Bronchial epithelial cell (primary cell): ENCODE data around the gene ATG16L1. TPM values are rescaled to one million over a fixed set of nuclear protein-coding genes. Genes with fewer than 3 reads are reported as not detected.

ENCODE experiments used
- DNase-seq: peaks from one replicate; pipeline ENCODE4 v3.0.0-alpha.2; 2010; ENCODE audit warnings: low read depth
- FAIRE-seq: peaks from 2 replicates; lab custom pipeline; 2011; peaks lifted over from hg19 to GRCh38; lab: Jason Lieb, UNC
- H3K27me3 ChIP-seq: 2 replicates; pipeline ENCODE4 v1.5.1; 2011; ENCODE audit warnings: low read length; ENCODE audit not compliant: control insufficient read depth, insufficient read depth
- H3K36me3 ChIP-seq: 2 replicates; pipeline ENCODE4 v1.5.1; 2011; ENCODE audit warnings: low read length; ENCODE audit not compliant: control insufficient read depth, insufficient read depth
- H3K4me3 ChIP-seq: 2 replicates; pipeline ENCODE4 v1.5.1; 2011; ENCODE audit warnings: mild to moderate bottlenecking, low read depth, low read length, control low read depth
- total RNA-seq: library from RNA; depleted of rRNA; stranded (reverse); fragments of >200 nt; gene quantifications from 2 replicates; pipeline ENCODE4 v1.2.1, GENCODE V29; 2014
- TF ChIP-seq, protein P1 (sequence below): IDR thresholded peaks from 2 replicates; pipeline ENCODE4 v1.5.1; 2011; ENCODE audit warnings: mild to moderate bottlenecking, moderate library complexity, low read length, control low read depth, inconsistent platforms; ENCODE audit not compliant: insufficient read depth, severe bottlenecking

The ATG16L1 gene
- total RNA-seq, 1 donor from 2014 or later, result 36.6 TPM

DNA sequence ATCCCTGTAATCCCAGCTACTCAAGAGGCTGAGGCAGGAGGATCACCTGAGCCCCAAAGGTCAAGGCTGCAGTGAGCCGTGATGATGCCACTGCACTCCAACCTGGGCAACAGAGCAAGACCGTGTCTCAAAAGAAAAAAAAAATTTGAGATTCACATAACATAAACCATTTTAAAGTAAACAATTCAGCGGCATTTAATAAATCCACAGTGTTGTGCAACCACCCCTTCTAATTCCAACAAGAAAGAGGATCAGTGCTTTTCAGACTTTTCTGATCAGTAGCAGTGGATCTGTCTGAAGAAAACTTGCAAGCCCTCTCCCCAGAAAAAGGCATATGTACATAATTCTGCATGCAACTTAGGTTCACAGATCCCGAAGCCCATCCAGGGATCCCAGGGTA, 48.9 kb downstream of the ATG16L1 start:
- TF ChIP-seq, protein P1, sequence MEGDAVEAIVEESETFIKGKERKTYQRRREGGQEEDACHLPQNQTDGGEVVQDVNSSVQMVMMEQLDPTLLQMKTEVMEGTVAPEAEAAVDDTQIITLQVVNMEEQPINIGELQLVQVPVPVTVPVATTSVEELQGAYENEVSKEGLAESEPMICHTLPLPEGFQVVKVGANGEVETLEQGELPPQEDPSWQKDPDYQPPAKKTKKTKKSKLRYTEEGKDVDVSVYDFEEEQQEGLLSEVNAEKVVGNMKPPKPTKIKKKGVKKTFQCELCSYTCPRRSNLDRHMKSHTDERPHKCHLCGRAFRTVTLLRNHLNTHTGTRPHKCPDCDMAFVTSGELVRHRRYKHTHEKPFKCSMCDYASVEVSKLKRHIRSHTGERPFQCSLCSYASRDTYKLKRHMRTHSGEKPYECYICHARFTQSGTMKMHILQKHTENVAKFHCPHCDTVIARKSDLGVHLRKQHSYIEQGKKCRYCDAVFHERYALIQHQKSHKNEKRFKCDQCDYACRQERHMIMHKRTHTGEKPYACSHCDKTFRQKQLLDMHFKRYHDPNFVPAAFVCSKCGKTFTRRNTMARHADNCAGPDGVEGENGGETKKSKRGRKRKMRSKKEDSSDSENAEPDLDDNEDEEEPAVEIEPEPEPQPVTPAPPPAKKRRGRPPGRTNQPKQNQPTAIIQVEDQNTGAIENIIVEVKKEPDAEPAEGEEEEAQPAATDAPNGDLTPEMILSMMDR, result no peak
- Histone ChIP-seq H3K27me3 (no peaks in the 10 kb centered on the region), H3K4me3 (no peak overlapping the region), H3K36me3 (no peaks in the 10 kb centered on the region)
- FAIRE-seq (no peak), DNase-seq (no peak)

DNA sequence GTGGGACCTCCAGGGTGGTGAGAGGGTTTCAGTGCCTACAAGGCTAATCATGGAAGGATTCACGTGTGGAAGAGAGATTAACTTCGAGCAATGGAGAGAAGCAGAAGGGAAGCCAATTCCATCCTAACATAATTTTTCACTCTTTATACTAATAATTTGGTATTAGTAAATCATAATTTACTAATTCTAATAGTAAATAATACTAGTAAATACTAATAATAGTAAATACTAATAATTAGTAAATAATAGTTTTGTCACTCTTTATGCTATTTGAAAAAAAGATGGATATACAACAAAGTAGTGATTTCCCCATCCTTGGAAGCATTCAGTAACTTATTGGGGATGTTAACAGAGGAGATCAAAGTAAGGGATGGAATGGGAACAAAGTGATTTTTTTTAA, 49.8 kb downstream of the ATG16L1 start:
- H3K4me3 ChIP-seq, result no peak overlapping the region
- TF ChIP-seq, protein P1, result no peak
- H3K36me3 ChIP-seq, result no peaks in the 10 kb centered on the region
- FAIRE-seq, result no peak
- H3K27me3 ChIP-seq, result no peaks in the 10 kb centered on the region
- DNase-seq, result no peak

DNA sequence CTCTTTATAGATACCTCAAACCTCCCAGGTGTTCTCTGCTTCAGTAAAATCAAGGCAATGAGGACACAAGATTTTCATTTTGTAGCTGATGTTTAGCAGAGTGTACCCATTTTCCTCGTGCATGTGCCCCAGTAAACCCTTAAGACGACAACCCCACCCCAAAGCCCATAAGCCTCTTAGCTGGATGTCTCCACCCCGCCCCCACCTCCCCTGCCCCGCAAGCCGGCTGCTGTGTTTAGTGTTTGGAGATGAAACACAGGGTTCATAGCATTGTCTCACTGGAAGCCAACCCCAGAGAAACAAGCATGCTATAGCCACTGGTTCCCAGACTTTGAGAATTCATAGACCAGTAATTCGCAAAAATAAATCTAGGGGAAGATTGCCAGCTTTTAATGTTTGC, 50.3 kb downstream of the ATG16L1 start:
- Histone ChIP-seq H3K4me3 (no peak overlapping the region), H3K36me3 (no peaks in the 10 kb centered on the region), H3K27me3 (no peaks in the 10 kb centered on the region)
- FAIRE-seq, result no peak
- TF ChIP-seq, protein P1, result no peak
- DNase-seq, result no peak

DNA sequence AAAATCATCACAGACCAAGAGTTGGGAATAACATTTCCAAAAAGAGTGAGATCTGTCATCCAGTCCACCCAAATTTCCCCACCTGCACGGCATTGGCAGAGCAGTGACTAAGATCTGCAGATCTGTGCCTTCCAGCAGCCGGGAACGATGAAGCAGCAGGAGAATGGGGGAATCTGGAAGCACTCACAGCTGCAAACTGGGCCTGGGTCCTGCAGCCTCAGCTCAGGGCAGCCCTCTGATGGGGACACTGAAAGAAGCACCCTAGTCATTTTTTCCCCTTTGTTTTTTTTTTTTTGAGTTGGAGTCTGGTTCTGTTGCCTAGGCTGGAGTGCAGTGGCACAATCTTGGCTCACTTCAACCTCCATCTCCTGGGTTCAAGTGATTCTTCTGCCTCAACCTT, 51.8 kb downstream of the ATG16L1 start:
- Histone ChIP-seq H3K27me3 (no peaks in the 10 kb centered on the region), H3K36me3 (no peaks in the 10 kb centered on the region), H3K4me3 (no peak overlapping the region)
- no peak for DNase-seq
- TF ChIP-seq, protein P1, result no peak
- FAIRE-seq, result no peak

DNA sequence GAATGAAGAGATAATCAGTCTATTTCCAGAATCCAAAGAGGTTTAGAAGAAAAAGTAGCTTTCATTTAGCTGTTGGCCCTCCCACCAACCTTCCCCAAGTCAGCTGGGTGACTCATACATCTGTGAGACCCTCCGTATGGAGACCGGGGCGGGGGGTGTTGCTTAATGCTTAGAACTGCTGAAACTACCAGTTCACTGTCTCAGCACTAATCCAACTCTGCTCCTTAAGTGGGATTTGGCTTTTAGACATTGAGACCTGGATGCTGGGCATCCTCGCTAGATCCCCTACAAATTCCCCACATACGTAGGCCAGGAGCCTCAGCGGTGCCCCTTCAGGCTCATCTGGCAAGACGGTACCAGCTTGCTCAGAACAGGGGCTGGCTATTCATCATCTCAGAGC, 56.1 kb downstream of the ATG16L1 start, which contains the start of gene SAG:
TSS of gene SAG (plus strand) at position 252 of the 400 bp plus-strand sequence. CDS start 1,374 bp downstream, outside the sequence.
- DNase-seq (no peak), FAIRE-seq (peak; percentile 75)
- Histone ChIP-seq H3K36me3 (no peaks in the 10 kb centered on the region), H3K4me3 (no peak within 1 kb of the TSS), H3K27me3 (no peaks in the 10 kb centered on the region)
- TF ChIP-seq, protein P1, result no peak
